A549 (cell line): ENCODE results near the gene C3orf70.

Experiments
- CTCF ChIP-seq: fragments of >200 bp; sonication (Bioruptor Twin); formaldehyde crosslinking; IDR thresholded peaks from 3 replicates; pipeline ENCODE4 v1.5.1; 2016
- ELK1 ChIP-seq: fragments of 150-350 bp; IDR thresholded peaks from 2 replicates; pipeline ENCODE4 v1.6.1; 2014; ENCODE audit warnings: low read depth, mild to moderate bottlenecking, low read length
- USF2 ChIP-seq: fragments of 450-650 bp; IDR thresholded peaks from 2 replicates; pipeline ENCODE4 v1.6.1; 2014; ENCODE audit warnings: antibody characterized with exemption
- ZFP36 ChIP-seq: fragments of 450-650 bp; IDR thresholded peaks from 2 replicates; pipeline ENCODE4 v1.6.1; 2014; ENCODE audit warnings: borderline replicate concordance; ENCODE audit not compliant: partially characterized antibody

- TF ChIP-seq CTCF (no peak), USF2 (no peak), ZFP36 (no peak), ELK1 (no peak)
Observed at GRCh38 chr3:185144784-185145183, 8.1 kb downstream of the C3orf70 start.
